Measurements from ENCODE around the gene NUDT6.
"Not testable (repeated sequence)": the region's sequence is repeated elsewhere in the genome, so short reads cannot be mapped to it uniquely, and the experiment has no call there.

NUDT6 gene

DNA sequence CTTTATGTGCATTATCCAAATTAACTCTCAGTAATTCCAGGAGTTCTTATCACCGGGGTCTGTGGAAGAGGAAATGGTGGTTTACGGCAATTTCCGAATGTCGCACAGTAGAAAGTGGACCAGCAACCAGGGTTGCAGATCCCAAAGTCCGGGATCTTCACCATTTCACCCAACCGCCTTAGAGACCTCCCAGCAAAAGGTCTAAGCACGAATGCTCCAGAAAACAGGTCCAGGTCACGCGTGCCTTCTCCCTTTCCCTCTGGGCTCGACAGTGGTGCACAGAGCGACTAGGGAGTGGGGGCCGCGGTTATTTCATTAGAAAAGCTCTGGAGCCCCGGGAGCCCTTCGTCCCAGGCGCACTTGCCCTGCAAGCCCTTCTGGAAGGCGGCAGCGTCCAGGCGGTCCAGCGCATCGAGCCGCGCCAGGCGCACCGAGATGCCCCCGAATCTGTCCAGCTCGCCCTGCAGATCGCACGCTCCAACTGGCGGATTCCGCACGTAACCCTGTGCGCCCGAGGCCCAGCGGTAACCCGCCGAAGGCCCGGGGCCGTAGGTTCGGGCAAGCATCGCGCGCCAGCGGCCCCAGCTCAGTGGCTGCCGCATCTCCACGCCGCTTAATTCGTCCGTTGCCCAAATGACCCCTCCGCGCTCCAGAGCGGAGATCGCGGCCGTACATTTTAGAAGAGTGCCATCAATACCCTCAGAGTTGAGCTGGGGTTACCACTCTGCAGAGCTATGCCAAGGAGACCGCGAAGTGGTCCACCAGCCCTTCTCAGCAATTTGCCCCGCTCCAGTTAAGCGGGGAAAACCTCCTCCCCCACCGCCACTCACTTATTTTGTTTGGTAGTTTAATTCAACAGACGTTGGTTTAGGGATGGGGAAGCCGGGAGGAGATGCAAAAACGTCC lies at the start of gene NUDT6:
Gene NUDT6 (minus strand): TSS at position 627 of the 906 bp plus-strand sequence. CDS start 25 bp downstream, at position 602.
- peak; percentile 42 for DNase-seq

DNA sequence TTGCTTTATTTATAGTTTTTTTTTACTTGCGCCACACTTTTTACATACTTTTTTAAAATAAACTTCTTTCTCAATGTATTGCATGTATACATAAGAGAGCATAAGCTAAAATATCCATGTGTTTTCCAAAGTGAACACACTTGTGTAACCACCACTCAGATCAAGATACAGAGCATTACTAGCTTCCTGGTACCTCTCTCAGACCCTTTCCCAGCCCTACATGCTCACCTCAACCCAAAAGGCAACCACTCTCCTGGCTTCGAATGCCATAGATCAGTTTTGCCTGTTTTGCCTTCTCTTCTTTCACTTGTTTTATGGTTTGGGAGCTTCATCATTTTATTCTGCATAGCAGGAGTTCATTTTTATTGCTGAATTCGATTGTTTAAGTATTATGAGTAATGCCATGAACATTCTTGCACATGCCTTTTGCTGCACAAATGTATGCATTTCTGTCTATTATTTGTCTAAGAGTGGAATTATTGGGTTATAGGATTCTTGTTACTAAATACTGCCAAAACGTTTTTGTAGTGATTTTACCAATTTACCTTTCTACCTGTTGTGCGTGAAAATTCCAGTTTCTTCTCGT lies 45.9 kb upstream of the NUDT6 start:
- no peak for DNase-seq

DNA sequence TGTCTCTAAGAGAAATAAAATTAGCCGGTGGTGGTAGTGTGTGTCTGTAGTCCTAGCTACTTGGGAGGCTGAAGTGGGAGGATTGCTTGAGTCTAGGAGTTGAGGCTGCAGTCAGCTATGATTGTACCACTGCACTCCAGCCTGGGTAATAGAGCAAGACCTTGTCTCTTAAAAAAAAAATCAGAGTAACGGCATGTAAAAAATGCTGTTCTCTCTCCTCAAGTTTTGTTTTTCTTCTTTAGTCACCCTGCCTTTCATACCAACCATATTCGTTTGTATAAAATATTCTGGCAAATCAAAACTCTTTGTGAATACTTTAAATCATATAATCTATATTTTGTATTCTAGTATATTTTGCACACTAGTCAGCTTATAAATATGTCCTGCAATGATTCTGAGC lies 44.8 kb upstream of the NUDT6 start:
- no peak for DNase-seq

DNA sequence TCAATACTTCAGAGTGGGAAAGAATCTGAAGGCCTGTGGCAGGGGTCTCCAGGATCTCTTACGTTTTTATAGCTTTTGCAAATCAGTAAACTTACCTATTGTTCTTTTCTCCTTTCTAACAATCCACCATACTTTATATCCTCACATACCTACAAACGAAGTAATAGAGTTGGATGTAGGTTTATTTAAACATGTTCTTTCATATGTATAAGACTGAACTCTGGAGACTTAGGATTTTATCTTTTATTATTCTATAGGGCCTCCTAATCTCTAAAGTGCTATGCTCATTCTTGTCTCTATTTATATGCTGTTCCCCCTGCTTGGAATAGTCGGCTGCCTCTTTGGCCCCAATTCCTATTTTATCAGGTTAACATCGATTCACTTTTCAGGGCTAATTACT lies 43.8 kb upstream of the NUDT6 start:
- no peak for DNase-seq

- DNase-seq = no peak
Measured at GRCh38 chr4:122963216-122963615, 40.8 kb upstream of the NUDT6 start.

DNA sequence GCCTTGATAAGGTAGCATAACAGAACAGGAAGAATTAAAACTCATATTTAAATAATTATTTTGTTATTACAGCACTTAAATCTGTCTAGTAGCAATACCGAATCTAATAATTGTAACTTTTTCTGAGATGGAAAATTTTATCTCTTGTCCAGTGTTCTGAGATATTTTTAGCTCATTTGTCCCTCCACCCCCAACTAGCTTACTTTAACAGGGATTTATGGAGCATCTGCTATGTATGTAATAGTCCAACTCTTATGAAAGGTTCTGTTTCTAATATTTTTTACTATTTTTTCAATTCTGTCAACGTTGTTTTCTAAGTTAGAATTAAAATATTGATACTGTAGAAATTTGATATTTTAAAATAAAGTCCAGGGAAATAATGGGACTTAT lies 38.2 kb upstream of the NUDT6 start:
- no peak for DNase-seq

- no peak for DNase-seq
Measured at GRCh38 chr4:122959981-122960610, 37.7 kb upstream of the NUDT6 start.

DNA sequence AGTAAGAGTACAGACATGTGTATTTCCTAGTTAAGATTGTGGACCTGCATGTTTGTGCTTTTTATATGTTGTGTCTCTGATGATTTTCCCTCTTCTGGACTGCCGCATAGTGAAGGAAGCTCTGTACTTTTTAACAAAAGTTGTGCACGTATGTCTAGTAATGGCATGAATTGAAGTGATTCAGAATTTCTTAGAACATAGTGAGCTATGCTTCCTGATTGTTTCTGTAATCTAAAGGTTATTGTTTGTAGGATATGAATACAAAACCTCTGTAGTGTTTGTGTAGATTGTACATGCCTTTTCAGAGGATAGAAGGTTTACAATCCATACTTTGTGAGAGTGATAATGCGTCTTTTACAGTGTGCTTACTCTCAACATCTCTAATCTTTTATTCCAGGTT lies 37.0 kb upstream of the NUDT6 start:
- no peak for DNase-seq

- no peak for DNase-seq
Measured at GRCh38 chr4:122958505-122958904, 36.1 kb upstream of the NUDT6 start.

GRCh38 chr4:122953924-122954323 lies 31.5 kb upstream of the NUDT6 start:
- no peak for DNase-seq

GRCh38 chr4:122952028-122952427 lies 29.6 kb upstream of the NUDT6 start:
- no peak for DNase-seq

DNA sequence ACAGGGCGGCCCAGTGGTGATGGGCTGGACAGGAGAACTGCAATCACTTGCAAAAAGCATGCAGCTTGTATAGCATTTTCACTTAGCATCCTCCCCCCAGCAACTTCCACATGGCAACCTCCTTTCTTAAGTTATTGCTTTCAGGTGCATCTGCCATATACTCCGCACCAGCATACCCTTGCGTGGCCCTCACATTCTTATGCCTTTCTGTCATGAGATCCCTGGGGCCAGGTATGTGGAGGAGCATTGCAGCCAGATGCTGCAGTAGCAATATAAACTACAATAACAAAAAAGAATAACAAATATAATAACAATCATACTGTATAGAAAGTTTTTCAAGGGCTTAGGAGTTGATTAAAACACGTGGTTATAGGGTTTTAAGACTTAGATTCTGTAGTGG lies 26.3 kb upstream of the NUDT6 start:
- DNase-seq = no peak

- no peak for DNase-seq
Measured at GRCh38 chr4:122946142-122946541, 23.7 kb upstream of the NUDT6 start.

GRCh38 chr4:122945136-122945535 lies 22.7 kb upstream of the NUDT6 start:
- not testable (repeated sequence) for DNase-seq

GRCh38 chr4:122932763-122933162 lies 10.4 kb upstream of the NUDT6 start:
- DNase-seq = no peak

GRCh38 chr4:122930862-122931261 lies 8.5 kb upstream of the NUDT6 start:
- no peak for DNase-seq

- no peak for DNase-seq
Measured at GRCh38 chr4:122928930-122929329, 6.5 kb upstream of the NUDT6 start.

GRCh38 chr4:122922877-122923511 lies 597 bp upstream of the NUDT6 start:
- DNase-seq = peak; percentile 58

DNA sequence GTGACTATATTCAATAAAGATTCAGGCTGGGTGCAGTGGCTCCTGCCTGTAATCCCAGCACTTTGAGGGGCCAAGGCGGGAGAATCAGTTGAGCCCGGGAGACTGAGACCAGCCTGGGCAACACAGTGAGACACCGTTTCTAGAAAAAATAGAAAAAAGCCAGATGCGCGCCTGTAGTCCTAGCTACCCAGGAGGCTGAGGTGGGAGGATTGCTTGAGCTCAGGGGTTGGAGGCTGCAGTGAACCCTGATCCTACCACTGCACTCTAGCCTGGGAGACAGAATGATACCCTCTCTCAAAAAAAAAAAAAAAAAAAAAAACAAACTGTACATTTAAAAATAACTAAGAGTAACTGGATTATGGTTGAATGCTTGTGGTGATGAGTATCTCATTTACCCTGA lies 1.1 kb downstream of the NUDT6 start:
- DNase-seq = no peak

GRCh38 chr4:122920473-122920872 lies 1.9 kb downstream of the NUDT6 start:
- no peak for DNase-seq

DNA sequence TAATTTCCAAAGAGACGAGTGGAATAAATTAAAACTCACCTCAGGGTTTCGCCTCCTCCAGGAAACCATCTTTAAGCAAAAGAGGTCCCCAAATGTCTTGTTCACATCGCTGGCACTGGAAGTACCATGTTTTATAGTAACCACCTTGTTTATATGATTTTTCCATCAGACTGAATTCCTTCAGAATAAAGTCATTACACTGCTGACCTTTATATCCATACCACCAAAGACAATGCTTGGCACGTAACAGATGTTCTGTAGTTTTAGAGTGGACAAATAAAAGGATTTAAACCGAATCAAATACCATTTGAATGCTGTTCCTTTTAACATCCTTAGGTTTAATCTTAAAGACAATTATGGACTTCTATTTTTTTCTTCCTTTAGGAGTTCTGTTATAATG lies 4.7 kb downstream of the NUDT6 start:
- DNase-seq = no peak

- no peak for DNase-seq
Measured at GRCh38 chr4:122914938-122915337, 7.5 kb downstream of the NUDT6 start.

DNA sequence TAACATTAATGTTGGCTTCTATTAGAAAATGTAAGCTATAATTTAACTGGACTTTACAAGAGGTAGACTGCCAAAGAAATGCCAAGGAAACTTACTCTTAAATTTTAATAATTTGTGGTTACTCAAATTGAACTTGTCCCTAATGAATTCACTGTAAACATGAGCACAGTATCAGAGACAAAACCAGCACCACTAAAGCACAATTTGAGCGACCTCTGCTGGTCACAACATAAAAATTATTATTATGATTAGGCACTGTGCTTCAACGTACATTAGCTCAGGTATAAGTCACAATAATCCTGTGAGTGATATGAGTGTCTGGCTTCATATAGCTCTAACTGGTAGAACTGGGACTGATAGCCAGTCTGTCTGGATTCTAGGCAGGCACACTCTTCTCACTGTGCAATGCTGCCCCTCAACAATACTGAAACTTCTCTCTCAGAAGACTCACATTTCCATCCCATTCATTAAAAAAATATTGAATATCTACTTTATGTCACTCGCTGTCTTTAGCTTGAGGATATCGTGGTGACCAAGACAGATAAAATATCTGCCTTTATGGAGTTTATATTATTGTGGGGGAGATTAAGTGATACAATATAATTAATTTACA lies 8.0 kb downstream of the NUDT6 start:
- DNase-seq = no peak

Measured in NCI-H1105 (cell line).